ENCODE data around the gene RHO. TPM values are rescaled to one million over a fixed set of nuclear protein-coding genes. Genes with fewer than 3 reads are reported as not detected.

RHO gene
- total RNA-seq, 1 donor from 2014 or later, result not detected

GRCh38 chr3:129500334-129500658 is 28.1 kb upstream of the RHO start:
- no peaks in the 10 kb centered on the region for H3K36me3 ChIP-seq (ENCODE audit: control insufficient read depth, insufficient read depth, low read length)
- DNase-seq (ENCODE audit: low read depth), result no peak
- H3K27me3 ChIP-seq (ENCODE audit: control insufficient read depth, insufficient read depth, low read length), result no peaks in the 10 kb centered on the region
- no peak overlapping the region for H3K4me3 ChIP-seq (ENCODE audit: low read depth, low read length)
- TF ChIP-seq CTCF (IDR thresholded peaks at IDR 0.05; ENCODE audit: insufficient read depth, low read length, poor library complexity, severe bottlenecking), result no peak

- no peak for DNase-seq (ENCODE audit: low read depth)
- no peak for TF ChIP-seq CTCF (IDR thresholded peaks at IDR 0.05; ENCODE audit: insufficient read depth, low read length, poor library complexity, severe bottlenecking)
- Histone ChIP-seq H3K36me3 (ENCODE audit: control insufficient read depth, insufficient read depth, low read length) (no peaks in the 10 kb centered on the region), H3K27me3 (ENCODE audit: control insufficient read depth, insufficient read depth, low read length) (no peaks in the 10 kb centered on the region), H3K4me3 (ENCODE audit: low read depth, low read length) (no peak overlapping the region)
These were observed 26.8 kb upstream of the RHO start for GRCh38 chr3:129501630-129502029.

GRCh38 chr3:129502641-129503408 is 25.6 kb upstream of the RHO start:
- no peaks in the 10 kb centered on the region for H3K36me3 ChIP-seq (ENCODE audit: control insufficient read depth, insufficient read depth, low read length)
- no peak for DNase-seq (ENCODE audit: low read depth)
- H3K4me3 ChIP-seq (ENCODE audit: low read depth, low read length), result no peak overlapping the region
- no peak for TF ChIP-seq CTCF (IDR thresholded peaks at IDR 0.05; ENCODE audit: insufficient read depth, low read length, poor library complexity, severe bottlenecking)
- no peaks in the 10 kb centered on the region for H3K27me3 ChIP-seq (ENCODE audit: control insufficient read depth, insufficient read depth, low read length)

GRCh38 chr3:129503471-129504291 is 24.8 kb upstream of the RHO start:
- Histone ChIP-seq H3K27me3 (ENCODE audit: control insufficient read depth, insufficient read depth, low read length) (no peaks in the 10 kb centered on the region), H3K36me3 (ENCODE audit: control insufficient read depth, insufficient read depth, low read length) (no peaks in the 10 kb centered on the region), H3K4me3 (ENCODE audit: low read depth, low read length) (no peak overlapping the region)
- no peak for DNase-seq (ENCODE audit: low read depth)
- TF ChIP-seq CTCF (IDR thresholded peaks at IDR 0.05; ENCODE audit: insufficient read depth, low read length, poor library complexity, severe bottlenecking), result no peak

- no peak for DNase-seq (ENCODE audit: low read depth)
- Histone ChIP-seq H3K4me3 (ENCODE audit: low read depth, low read length) (no peak overlapping the region), H3K36me3 (ENCODE audit: control insufficient read depth, insufficient read depth, low read length) (no peaks in the 10 kb centered on the region), H3K27me3 (ENCODE audit: control insufficient read depth, insufficient read depth, low read length) (no peaks in the 10 kb centered on the region)
- TF ChIP-seq CTCF (IDR thresholded peaks at IDR 0.05; ENCODE audit: insufficient read depth, low read length, poor library complexity, severe bottlenecking), result no peak
These were observed 23.9 kb upstream of the RHO start for GRCh38 chr3:129504471-129505100.

Measured in kidney epithelial cell (primary cell).